Gastroesophageal sphincter (tissue), 3 donors: ENCODE measurements around the gene LRRC49.

Experiments used
- POLR2A ChIP-seq, 2 donors: fragments of 450-650 bp; IDR thresholded peaks; one replicate each; pipeline ENCODE4 v1.6.1; 2017; ENCODE audit warnings: antibody characterized with exemption in 2 of 2, mild to moderate bottlenecking in 2 of 2, moderate library complexity in 1 of 2
- POLR2AphosphoS5 ChIP-seq: sonication (generic); formaldehyde crosslinking; IDR thresholded peaks from one replicate; pipeline ENCODE4 v1.6.1; 2017; ENCODE audit warnings: antibody characterized with exemption
- TF ChIP-seq, protein P1 (sequence below), 4 experiments: fragments of 200-600 bp in 2 of 4; fragments of 450-650 bp in 2 of 4; sonication (generic) in 1 of 4; IDR thresholded peaks; one replicate each; pipeline ENCODE4 v1.5.1; 2017 to 2019; ENCODE audit warnings: antibody characterized with exemption in 4 of 4, mild to moderate bottlenecking in 2 of 4, moderate library complexity in 2 of 4

DNA sequence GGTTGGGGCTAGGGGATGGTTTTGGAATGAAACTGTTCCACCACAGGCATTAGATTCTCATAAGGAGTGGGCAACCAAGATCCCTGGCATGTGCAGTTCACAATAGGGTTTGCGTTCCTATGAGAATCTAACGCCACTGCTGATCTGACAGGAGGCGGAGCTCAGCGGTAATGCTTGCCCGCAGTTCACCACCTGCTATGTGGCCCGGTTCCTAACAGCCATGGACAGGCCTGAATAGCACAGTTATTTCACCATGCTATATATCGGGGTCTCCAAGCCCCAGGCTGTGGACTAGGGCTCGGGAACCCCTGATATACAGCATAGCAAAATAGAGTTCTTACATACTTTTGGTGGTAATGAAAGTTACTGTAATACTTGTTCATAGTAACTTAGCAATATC, 122.7 kb downstream of the LRRC49 start:
- TF ChIP-seq, protein P1, sequence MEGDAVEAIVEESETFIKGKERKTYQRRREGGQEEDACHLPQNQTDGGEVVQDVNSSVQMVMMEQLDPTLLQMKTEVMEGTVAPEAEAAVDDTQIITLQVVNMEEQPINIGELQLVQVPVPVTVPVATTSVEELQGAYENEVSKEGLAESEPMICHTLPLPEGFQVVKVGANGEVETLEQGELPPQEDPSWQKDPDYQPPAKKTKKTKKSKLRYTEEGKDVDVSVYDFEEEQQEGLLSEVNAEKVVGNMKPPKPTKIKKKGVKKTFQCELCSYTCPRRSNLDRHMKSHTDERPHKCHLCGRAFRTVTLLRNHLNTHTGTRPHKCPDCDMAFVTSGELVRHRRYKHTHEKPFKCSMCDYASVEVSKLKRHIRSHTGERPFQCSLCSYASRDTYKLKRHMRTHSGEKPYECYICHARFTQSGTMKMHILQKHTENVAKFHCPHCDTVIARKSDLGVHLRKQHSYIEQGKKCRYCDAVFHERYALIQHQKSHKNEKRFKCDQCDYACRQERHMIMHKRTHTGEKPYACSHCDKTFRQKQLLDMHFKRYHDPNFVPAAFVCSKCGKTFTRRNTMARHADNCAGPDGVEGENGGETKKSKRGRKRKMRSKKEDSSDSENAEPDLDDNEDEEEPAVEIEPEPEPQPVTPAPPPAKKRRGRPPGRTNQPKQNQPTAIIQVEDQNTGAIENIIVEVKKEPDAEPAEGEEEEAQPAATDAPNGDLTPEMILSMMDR (IDR thresholded peaks at IDR 0.05), result no peak
- TF ChIP-seq POLR2AphosphoS5 (no peak), POLR2A (IDR thresholded peaks at IDR 0.05) (no peak)
